Type B pancreatic cell (in vitro differentiated cells): ENCODE measurements around the gene PCDH15. TPM values are rescaled to one million over a fixed set of nuclear protein-coding genes. Genes with fewer than 3 reads are reported as not detected.
"Not testable (repeated sequence)": the region's sequence is repeated elsewhere in the genome, so short reads cannot be mapped to it uniquely, and the experiment has no call there.

Experiments used
- DNase-seq: peaks from one replicate; pipeline ENCODE4 v3.0.0; 2021; ENCODE audit warnings: mixed read lengths; ENCODE audit not compliant: unreplicated experiment; ENCODE audit errors: extremely low spot score
- H3K27ac Mint-ChIP-seq: 2 replicates; pipeline ENCODE4 v1.8.0; 2021; ENCODE audit warnings: mild to moderate bottlenecking, mixed read lengths
- H3K27me3 Mint-ChIP-seq: 2 replicates; pipeline ENCODE4 v1.8.0; 2021; ENCODE audit warnings: mixed read lengths
- H3K36me3 Mint-ChIP-seq: 2 replicates; pipeline ENCODE4 v1.8.0; 2021; ENCODE audit warnings: mixed read lengths
- H3K4me1 Mint-ChIP-seq: one replicate; pipeline ENCODE4 v1.8.0; 2021; ENCODE audit warnings: mixed read lengths; ENCODE audit not compliant: unreplicated experiment
- H3K4me3 Mint-ChIP-seq: 2 replicates; pipeline ENCODE4 v1.8.0; 2021; ENCODE audit warnings: mild to moderate bottlenecking, mixed read lengths
- H3K9me3 Mint-ChIP-seq: 2 replicates; pipeline ENCODE4 v1.8.0; 2021; ENCODE audit warnings: mixed read lengths
- total RNA-seq: library from RNA; stranded (reverse); gene quantifications from 2 replicates; pipeline ENCODE4 v1.2.1, GENCODE V29; 2021; ENCODE audit warnings: low replicate concordance
- TF ChIP-seq, protein P1 (sequence below): fragments of 200-600 bp; sonication (generic); conservative IDR thresholded peaks from 2 replicates; pipeline ENCODE4 v1.5.0; 2021; ENCODE audit warnings: antibody characterized with exemption, mild to moderate bottlenecking

PCDH15 gene
- total RNA-seq, 1 donor from 2014 or later: 3.5 TPM

DNA sequence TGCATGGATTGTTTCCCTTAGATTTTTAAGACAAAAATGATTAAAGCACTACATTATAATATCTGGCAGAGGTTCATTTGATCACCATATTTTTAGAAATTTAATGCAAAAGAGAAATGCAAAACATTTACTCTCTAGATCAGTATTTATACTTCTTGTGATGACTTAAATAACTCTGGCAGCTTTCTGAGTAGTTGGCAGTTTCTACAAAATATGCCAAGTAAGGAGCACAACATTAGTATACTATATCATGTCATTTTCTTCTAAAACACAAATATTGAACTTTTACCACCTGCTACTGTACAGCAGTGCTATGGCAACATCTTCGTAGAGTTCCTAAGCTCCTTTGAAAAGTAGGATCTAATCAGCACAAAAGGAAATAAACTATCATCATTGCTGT, 275.2 kb downstream of the PCDH15 start:
- DNase-seq: no peak
- Mint-ChIP-seq H3K27ac (no peak overlapping the region), H3K36me3 (no peaks in the 10 kb centered on the region), H3K27me3 (no peaks in the 10 kb centered on the region), H3K9me3 (no peaks in the 10 kb centered on the region), H3K4me1 (no peaks in the 10 kb centered on the region), H3K4me3 (no peak overlapping the region)
- TF ChIP-seq, protein P1, sequence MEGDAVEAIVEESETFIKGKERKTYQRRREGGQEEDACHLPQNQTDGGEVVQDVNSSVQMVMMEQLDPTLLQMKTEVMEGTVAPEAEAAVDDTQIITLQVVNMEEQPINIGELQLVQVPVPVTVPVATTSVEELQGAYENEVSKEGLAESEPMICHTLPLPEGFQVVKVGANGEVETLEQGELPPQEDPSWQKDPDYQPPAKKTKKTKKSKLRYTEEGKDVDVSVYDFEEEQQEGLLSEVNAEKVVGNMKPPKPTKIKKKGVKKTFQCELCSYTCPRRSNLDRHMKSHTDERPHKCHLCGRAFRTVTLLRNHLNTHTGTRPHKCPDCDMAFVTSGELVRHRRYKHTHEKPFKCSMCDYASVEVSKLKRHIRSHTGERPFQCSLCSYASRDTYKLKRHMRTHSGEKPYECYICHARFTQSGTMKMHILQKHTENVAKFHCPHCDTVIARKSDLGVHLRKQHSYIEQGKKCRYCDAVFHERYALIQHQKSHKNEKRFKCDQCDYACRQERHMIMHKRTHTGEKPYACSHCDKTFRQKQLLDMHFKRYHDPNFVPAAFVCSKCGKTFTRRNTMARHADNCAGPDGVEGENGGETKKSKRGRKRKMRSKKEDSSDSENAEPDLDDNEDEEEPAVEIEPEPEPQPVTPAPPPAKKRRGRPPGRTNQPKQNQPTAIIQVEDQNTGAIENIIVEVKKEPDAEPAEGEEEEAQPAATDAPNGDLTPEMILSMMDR: no peak

DNA sequence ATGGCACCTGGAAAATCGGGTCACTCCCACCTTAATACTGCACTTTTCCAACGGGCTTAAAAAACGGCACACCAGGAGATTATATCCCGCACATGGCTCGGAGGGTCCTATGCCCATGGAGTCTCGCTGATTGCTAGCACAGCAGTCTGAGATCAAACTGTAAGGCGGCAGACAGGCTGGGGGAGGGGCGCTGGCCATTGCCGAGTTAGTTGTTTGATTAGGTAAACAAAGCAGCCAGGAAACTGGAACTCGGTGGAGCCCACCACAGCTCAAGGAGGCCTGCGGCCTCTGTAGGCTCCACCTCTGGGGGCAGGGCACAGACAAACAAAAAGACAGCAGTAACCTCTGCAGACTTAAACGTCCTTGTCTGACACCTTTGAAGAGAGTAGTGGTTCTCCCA, 285.8 kb downstream of the PCDH15 start:
- H3K27me3 Mint-ChIP-seq: not testable (repeated sequence)

DNA sequence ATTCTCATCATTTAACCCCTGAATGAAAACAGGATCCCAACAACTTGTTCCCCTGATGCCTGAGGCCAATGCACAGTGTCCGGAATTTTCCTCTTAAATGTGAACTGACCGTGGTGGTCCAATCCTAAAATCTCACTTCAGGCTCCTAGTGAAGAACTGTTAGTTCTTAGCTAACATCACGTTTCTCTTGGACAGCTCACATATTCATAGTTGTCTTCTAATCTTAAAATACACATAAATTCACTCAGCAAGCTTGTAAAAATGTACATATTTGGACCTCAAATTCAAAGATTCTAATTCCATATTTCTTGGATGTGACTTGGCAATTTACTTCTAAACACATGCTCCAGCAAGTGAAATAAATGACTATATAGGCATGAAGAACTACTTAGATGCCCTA, 297.2 kb downstream of the PCDH15 start:
- Mint-ChIP-seq H3K27ac (no peak overlapping the region), H3K4me3 (no peak overlapping the region), H3K27me3 (no peaks in the 10 kb centered on the region), H3K4me1 (no peaks in the 10 kb centered on the region), H3K36me3 (no peaks in the 10 kb centered on the region), H3K9me3 (no peaks in the 10 kb centered on the region)
- TF ChIP-seq, protein P1: no peak
- DNase-seq: no peak

More for the DNA sequence above, 285.8 kb downstream of the PCDH15 start:
- not testable (repeated sequence) for H3K36me3 Mint-ChIP-seq, H3K27ac Mint-ChIP-seq, H3K4me3 Mint-ChIP-seq, H3K4me1 Mint-ChIP-seq, H3K9me3 Mint-ChIP-seq, DNase-seq

GRCh38 chr10:54501929-54502328, 299.1 kb downstream of the PCDH15 start:
- no peak overlapping the region for H3K4me3 Mint-ChIP-seq
- DNase-seq: no peak
- H3K9me3 Mint-ChIP-seq: no peaks in the 10 kb centered on the region
- H3K27me3 Mint-ChIP-seq: no peaks in the 10 kb centered on the region
- TF ChIP-seq, protein P1: no peak
- no peak overlapping the region for H3K27ac Mint-ChIP-seq
- no peaks in the 10 kb centered on the region for H3K4me1 Mint-ChIP-seq
- no peaks in the 10 kb centered on the region for H3K36me3 Mint-ChIP-seq

GRCh38 chr10:54496852-54497251, 304.2 kb downstream of the PCDH15 start:
- H3K27me3 Mint-ChIP-seq: no peaks in the 10 kb centered on the region
- H3K4me3 Mint-ChIP-seq: no peak overlapping the region
- no peak overlapping the region for H3K27ac Mint-ChIP-seq
- TF ChIP-seq, protein P1: no peak
- no peaks in the 10 kb centered on the region for H3K36me3 Mint-ChIP-seq
- no peaks in the 10 kb centered on the region for H3K4me1 Mint-ChIP-seq
- DNase-seq: no peak
- H3K9me3 Mint-ChIP-seq: no peaks in the 10 kb centered on the region

- H3K27me3 Mint-ChIP-seq: no peaks in the 10 kb centered on the region
- no peaks in the 10 kb centered on the region for H3K9me3 Mint-ChIP-seq
- H3K4me1 Mint-ChIP-seq: no peaks in the 10 kb centered on the region
- H3K36me3 Mint-ChIP-seq: no peaks in the 10 kb centered on the region
- no peak overlapping the region for H3K27ac Mint-ChIP-seq
- no peak overlapping the region for H3K4me3 Mint-ChIP-seq
- TF ChIP-seq, protein P1: no peak
- no peak for DNase-seq
Measured at GRCh38 chr10:54487743-54488142, 313.3 kb downstream of the PCDH15 start.
